CD4-positive, alpha-beta T cell treated with Interleukin-2 at 100 ng/mL for 4 hours (primary cell): ENCODE data around the gene PPARA.
"Not testable (repeated sequence)": the region's sequence is repeated elsewhere in the genome, so short reads cannot be mapped to it uniquely, and the experiment has no call there.

Source experiments
- DNase-seq: peaks from one replicate; pipeline ENCODE4 v3.0.0-alpha.2; 2020; ENCODE audit warnings: low spot score

PPARA gene

DNA sequence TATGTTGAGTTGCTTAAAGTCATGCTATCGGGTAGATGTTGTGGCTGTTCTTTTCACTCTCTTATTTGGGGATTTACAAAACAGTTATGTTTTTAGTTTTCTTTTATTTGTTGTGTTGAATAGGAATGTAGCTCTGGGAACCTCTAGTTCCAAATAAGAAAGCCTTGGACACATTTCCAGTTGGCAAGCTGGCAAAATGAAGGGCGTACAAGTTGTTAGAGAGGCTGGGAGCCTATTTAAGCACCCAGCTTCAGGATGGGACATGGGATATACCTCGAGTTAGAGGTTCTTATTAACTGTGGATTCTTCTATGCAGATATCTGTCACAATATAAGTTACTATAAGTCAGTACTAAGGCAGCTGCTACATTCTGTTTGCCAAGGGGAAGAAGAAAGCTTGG is 22.8 kb downstream of the PPARA start:
- no peak for DNase-seq

- no peak for DNase-seq
These were observed 25.3 kb downstream of the PPARA start for GRCh38 chr22:46175631-46176030.

GRCh38 chr22:46176508-46177003 is 26.2 kb downstream of the PPARA start:
- no peak for DNase-seq

DNA sequence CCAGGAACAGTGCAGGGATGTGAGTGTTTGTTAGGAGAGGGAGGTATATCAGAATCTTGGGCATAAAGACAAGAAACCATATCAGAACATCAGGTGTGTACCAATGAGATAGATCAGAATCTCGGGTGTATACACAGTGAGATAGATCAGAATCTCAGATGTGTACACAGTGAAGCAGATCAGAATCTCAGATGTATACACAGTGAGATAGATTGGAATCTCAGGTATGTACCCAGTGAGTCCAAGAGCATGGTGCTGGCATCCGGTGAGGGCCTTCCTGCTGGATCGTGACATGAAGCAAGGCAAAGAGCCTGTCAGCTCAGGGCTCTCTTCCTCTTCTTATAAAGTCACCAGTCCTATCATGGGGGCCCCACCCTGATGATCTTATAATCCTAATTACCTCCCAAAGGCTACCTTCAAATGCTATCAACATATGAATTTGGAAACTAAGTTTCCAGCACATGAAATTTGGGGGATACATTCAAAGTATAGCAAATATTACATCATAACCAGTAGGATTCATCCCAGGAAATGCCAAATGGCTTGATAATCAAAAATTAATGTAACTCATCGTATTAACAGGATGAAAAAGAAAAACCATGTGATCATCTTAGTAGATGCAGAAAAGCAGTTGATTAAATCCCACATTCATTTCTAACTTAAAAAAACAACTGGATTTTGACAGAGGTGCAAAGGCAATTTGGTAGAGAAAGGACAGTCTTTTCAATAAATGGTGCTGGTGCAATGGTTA is 28.6 kb downstream of the PPARA start:
- DNase-seq: no peak

DNA sequence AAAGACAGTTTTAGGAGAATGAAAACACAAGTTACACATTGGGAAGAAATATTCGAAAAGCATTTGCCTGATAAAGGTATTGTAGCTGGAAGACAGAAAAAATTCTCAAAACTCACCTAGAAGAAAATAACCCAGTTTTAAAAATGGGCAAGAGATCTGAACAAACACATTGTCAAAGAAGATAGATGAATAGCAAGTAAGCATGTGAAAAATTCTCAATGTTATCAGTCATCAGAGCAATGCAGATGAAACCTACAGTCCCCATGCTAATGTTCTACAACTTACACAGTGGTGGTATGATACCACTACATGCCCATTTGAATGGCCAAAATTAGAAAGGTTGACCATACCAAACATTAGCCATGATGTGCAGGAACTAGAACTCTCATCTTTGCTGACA is 29.4 kb downstream of the PPARA start:
- DNase-seq: no peak

- no peak for DNase-seq
These were observed 30.2 kb downstream of the PPARA start for GRCh38 chr22:46180370-46181137.

GRCh38 chr22:46183733-46184132 is 33.4 kb downstream of the PPARA start:
- DNase-seq: no peak

GRCh38 chr22:46185283-46185682 is 35.0 kb downstream of the PPARA start:
- no peak for DNase-seq

GRCh38 chr22:46187862-46188261 is 37.5 kb downstream of the PPARA start:
- DNase-seq: no peak

DNA sequence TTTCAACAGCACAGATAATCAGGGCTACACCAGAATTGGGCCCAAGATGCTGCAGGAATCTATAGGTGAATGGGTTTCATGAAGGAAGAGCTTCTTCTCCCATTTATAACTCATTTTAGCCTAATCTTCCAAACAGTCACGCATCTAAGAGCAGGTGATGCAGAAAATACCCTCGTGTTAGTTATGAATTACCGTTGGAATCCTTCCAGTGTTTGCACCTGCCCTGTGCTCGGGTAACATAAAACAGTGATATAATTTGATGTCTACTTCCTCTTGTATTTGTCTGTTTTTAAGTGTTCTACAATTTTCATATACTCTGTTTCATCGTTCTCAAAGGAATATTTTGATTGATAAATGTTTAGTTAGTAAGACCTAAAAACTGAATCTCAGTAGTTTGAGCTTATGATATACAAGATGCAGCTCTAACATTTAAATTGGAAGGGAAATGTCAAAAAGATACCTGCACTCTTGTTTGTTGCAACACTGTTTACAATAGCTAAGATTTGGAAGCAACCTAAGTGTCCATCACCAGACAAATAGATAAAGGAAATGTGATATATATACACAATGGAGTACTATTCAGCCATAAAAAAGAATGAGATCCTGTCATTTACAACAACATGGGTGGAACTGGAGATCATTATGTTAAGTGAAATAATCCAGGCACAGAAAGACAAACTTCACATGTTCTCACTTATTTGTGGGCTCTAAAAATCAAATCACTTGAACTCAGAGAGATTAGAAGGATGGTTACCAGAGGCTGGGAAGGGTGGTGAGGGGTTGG is 42.1 kb downstream of the PPARA start:
- no peak for DNase-seq

DNA sequence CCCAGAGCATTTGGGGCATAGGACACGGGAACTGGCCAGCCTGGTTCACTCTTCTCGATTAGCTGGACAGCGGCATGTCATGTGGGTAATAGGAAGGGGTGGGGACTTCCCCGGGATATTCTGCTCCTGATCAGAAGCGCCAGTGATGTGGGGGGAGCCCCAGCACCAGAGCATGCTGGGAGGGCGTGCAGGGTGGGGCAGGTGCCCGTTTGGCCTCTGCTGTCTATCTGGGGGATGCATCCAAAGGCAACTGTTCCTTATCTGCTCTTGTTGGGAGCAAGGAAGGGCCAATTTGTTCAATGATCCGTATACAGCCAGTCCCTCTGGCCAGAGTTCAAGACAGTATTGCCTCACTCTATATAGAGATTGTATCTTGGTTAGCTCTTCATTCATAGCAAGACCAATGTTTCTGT is 43.6 kb downstream of the PPARA start:
- DNase-seq: no peak

GRCh38 chr22:46195487-46196165 is 45.3 kb downstream of the PPARA start:
- DNase-seq: no peak

DNA sequence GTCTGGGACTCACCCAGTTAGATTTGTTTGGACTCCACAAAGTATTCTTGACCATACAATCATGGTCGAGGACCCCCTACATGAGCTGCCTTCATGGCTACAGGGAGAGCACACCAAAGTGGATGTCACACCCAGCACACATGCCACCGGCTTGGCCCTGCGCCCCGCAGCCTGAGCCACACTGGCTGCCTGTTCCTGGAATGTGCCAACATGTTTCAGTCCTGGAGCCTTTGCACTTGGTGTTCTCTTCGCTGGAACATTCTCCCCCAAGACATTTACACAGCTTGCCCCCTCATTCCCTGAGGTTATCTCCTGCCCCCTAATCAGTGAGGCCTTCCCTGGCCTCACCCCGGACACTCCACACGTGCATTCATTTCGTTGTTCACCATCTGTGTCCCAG is 46.0 kb downstream of the PPARA start:
- DNase-seq: no peak

- DNase-seq: no peak
These were observed 47.9 kb downstream of the PPARA start for GRCh38 chr22:46198274-46198673.

- DNase-seq: not testable (repeated sequence)
These were observed 48.5 kb downstream of the PPARA start for GRCh38 chr22:46198806-46199205.

DNA sequence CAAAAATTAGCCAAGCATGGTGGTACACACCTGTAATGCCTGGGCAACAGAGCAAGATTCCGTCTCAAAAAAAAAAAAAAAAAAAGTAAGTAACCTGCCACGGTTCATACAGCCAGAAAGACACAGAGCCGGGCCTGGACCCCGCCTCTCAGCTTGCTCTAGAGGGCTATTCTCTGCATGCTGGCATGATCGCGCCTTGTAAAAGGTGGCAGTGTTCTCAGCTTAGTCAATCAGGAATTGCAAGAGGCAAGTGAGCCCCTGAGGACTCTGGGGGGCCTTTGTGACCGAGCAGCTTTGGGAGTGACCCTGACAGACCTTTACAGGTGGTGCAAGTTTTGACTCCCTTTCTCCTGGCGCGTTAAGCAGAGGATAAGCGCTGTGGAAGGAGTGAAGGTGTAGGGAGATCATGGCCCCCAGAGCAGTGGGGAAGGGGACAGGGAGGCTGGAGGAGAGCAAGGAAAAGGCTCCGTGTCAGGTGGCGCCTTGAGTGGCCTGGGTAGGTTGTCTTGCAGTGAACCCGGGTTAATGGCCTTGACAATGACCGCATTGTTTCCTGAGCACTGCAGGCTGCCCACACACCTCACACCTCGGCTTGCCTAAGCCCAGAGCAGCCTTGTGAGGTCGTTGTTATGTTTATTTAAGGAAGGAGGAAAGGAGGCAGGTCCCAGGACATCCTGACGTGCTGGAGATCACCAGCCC is 50.9 kb downstream of the PPARA start:
- DNase-seq: no peak

DNA sequence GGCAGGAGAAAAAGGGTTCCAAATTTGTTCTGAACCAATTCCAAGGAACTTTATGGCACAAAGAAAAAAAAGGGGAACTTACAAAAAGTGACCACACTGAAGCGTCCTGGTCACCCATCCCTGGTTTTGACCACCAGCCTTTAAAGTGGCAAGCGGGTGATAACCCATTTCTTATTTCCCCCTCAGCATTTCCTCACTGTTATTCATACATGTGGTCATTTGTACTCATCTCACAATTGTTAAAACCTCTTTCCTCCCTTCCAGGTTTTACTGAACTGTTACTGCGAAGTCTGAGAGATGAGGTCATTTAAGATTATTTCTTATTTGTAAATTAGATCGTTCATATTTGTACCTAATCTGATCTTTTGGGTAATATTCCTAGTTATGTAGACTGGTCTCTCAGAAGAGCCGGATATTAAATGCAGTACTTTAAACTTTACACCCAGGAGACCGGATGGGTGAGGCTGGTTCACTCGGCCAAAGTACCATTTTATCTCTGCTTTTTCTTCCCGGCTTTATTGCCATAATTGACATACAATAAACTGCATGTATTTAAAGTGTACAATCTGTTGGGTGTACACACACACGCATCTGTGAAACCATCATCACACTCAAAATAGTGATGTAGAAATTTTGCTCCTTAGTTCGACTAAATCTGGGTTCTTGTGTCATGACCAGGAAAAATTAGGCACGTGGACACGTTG is 52.7 kb downstream of the PPARA start:
- DNase-seq: no peak

DNA sequence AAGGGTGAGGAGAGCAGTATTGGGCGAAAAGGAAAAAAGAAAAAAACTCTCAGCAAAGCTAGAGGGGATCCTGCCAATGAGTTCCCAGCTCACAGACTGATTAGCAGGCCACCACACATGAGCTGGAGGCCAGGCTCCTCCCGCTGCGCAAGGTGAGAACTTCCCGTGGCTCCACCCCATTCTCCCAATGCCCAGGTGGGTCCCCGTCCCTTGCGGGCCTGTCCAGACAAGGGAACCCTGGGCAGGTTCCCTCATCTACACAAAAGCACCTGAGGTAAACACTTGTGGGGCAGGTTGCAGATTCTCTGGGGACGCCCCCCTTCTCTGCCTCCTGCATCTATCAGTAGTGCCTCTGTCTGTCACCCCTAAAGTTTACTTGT is 53.3 kb downstream of the PPARA start:
- no peak for DNase-seq

GRCh38 chr22:46209262-46209661 is 58.9 kb downstream of the PPARA start:
- no peak for DNase-seq

DNA sequence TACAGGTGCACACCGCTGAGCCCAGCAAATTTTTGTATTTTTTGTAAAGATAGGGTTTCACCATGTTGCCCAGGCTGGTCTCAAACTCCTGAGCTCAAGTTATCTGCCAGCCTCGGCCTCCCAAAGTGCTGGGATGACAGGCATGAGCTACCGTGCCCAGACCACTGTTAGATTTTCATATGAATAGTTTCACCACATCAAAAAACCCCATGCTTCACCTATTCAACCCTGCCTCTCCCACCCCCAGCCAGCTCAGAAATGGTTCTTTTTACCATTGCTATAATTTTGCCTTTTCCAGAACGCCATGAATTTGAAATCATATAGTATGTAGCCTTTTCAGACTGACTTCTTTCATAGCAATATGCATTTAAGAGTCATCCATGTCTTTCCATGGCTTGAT is 61.9 kb downstream of the PPARA start:
- DNase-seq: no peak

- no peak for DNase-seq
These were observed 62.7 kb downstream of the PPARA start for GRCh38 chr22:46213052-46213451.
